ENCODE measurements around the gene TBX2.
"Not testable (repeated sequence)": the region's sequence is repeated elsewhere in the genome, so short reads cannot be mapped to it uniquely, and the experiment has no call there.

The TBX2 gene

DNA sequence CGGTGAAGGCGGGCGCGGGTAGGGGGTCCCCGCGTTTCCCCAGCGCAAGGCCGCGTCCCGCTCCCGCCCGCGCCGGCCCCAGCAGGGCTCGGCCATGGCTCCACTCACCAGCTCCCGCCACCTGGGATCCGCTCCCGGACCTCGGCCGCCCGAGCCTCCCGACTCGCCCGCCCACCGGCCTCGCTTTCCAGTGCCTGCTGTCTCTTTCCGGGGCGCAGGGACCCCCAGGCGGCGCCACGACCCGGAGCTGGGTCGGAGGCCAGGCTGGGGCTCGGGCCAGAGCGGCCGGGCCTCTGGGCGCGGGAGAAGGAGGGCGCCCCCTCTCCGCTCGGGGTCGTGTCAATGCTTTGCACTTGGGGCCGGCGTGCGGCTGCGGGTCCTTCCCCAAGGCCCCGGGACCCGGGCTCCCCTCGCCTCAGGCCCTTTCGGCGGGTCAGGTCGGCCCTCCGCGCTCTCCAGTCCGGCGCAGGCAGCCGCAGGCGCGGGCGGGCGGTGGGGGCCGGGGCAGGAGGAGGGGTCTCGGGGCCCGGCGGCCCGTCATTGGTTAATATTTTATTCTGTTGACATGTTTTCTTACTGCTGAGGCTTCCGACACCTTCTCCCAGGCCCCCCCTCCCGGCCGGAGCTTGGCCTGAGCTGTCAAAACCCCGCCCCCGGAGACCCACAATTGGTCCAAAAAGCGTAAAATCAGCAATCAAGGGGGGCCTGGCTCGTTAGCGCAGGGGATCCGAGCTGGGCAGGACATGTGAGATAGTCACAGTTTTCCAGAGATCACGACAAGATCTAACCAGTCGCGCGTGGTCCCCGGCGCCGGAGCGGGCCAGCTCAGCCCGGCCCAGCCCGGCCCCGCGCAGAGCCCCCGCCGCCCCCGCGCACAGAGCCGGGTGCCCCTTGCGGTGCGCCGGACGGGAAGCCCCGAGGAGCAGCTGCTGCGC, at the start of gene TBX2:
Gene TBX2 (plus strand): TSS at position 713 of the 935 bp plus-strand sequence. CDS start 334 bp downstream, outside the sequence.
- no peak for DNase-seq

DNA sequence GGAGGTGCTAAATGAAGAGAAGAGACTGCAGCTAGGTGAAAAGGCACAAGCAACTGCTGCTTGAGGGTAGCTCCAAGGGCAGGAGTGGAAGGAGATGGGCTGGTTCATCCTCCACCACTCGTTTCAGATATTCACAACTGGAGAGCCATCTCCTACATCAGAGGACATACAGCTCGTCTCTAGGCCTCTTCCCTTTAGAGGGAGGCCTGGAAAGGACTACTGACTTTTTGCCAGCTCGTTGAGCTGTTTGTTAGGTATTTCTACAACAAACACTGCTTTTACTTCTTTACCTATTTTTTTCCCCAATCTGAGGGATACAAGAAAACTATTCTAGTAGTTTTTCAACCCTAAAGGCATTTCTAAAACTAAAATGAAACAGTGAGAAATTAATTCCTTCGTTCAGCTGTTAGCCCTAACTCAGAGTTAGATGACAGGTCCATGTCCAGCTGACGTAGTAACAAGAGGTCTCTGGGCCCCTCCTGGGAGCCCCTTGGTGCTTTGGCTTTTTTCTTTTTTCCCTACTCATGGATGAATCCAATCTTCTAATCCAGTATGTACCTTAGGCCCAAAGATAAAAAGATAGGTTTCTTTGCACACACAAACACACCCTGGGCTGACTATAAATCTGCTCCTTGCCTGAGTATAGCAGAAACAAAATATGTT, 47.8 kb upstream of the TBX2 start:
- no peak for DNase-seq

DNA sequence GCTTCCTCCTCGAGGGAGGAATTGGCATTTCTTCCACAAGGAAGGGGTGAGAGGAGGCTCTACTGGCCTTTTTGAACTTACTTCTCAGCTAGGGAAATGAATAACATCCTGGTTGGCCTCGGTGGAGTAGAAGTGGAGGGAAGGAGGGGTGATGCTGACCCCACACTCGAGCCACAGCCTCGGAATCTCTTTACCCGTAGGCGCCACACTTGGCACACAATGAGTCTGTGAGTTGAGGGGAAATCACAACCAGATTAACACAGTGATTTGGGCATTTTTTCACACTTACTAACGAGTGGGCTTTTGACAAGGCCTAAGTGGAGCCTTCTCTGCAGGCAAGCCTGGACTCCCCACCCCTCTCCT, 47.3 kb upstream of the TBX2 start:
- no peak for DNase-seq

- no peak for DNase-seq
Observed at GRCh38 chr17:61352781-61353491, 46.7 kb upstream of the TBX2 start.

- no peak for DNase-seq
Observed at GRCh38 chr17:61353615-61354014, 46.0 kb upstream of the TBX2 start.

GRCh38 chr17:61354895-61355874, 44.5 kb upstream of the TBX2 start:
- no peak for DNase-seq

- DNase-seq: not testable (repeated sequence)
Observed at GRCh38 chr17:61357061-61357460, 42.6 kb upstream of the TBX2 start.

DNA sequence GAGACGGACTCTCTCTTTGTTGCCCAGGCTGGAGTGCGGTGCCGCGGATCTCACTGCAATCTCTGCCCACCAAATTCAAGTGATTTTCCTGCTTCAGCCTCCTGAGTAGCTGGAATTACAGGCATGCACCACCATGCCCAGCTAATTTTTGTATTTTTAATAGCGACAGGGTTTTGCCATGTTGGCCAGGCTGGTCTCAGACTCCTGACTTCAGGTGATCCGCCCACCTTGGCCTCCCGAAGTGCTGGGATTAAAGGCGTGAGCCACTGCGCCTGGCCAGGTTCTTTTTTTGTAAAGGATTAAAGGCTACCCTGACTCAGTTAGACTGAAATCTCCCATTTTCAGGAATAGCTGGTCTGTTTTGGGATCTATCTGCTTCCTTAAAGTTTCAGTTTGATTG, 40.1 kb upstream of the TBX2 start:
- not testable (repeated sequence) for DNase-seq

GRCh38 chr17:61360318-61360943, 39.2 kb upstream of the TBX2 start:
- no peak for DNase-seq

GRCh38 chr17:61361084-61361483, 38.6 kb upstream of the TBX2 start:
- no peak for DNase-seq

- no peak for DNase-seq
Observed at GRCh38 chr17:61362396-61362795, 37.2 kb upstream of the TBX2 start.

DNA sequence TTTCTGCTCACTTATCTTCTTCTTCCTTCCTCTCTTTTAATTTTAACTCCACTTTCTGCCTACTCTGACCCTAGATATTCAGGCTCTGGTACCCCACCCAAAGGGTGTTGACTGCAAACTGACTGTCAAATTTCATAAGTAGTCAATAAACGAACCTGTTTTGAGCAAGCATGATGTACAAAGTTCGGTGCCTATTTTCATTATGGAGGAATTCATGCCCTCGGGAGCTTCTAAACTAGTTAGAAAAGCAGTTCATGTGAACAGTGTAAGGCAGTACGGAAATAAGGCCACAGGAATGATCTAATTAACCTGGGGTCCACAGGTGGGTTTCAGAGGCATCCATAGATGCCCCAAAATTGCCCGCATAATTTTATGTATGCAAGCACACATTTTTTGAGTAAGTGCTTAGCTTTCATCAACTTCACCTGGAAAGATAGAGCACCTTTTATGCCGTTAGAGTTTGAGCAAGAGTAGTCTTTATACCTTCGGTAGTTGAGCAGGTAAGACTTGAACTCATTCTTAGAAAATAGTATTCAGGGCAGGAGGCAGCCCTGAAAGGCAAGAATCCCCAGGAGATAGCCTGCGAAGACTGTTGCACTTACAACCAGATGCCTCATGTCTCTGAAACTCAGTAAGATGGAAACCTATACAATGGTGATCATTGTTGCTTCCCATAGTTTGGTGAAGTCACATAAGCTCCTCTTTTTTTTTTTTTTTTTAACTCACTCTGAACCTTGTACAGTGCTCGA, 36.6 kb upstream of the TBX2 start:
- no peak for DNase-seq

- DNase-seq: no peak
Observed at GRCh38 chr17:61363601-61364462, 35.8 kb upstream of the TBX2 start.

GRCh38 chr17:61364463-61364846, 35.2 kb upstream of the TBX2 start:
- DNase-seq: no peak

- DNase-seq: no peak
Observed at GRCh38 chr17:61366076-61366714, 33.4 kb upstream of the TBX2 start.

DNA sequence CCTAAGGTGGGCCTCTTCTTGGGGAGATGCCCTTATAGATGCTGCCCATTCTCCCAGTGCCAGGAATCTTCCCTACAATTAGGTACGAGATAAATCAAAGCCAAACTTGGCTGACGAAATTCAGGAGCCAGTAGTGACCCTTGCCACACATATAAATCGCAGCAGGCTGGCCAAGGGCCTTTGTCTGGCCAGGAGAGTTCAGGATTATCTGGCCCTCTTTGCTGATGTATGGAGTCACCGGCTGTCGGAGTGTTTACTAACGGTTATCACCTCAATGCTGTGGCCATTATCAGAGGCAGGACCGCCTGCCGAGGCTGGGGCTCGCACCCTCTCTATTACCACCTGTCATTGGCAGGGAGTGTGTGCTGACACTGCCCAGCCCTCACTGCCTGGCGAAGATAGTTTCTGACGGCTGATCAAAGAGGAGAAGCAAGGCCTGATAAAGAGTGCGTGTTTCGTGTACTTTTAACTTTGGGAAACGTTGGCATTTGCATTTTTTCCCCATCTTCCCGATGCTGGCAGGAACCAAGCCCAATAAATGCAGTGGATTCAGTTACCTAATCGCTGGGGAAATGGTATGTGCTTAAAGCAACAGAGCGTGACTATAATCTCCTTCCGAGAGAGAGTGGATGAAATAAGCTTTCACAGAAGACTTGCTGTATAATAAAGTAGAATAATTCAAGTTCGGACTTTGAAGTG, 32.8 kb upstream of the TBX2 start:
- no peak for DNase-seq

DNA sequence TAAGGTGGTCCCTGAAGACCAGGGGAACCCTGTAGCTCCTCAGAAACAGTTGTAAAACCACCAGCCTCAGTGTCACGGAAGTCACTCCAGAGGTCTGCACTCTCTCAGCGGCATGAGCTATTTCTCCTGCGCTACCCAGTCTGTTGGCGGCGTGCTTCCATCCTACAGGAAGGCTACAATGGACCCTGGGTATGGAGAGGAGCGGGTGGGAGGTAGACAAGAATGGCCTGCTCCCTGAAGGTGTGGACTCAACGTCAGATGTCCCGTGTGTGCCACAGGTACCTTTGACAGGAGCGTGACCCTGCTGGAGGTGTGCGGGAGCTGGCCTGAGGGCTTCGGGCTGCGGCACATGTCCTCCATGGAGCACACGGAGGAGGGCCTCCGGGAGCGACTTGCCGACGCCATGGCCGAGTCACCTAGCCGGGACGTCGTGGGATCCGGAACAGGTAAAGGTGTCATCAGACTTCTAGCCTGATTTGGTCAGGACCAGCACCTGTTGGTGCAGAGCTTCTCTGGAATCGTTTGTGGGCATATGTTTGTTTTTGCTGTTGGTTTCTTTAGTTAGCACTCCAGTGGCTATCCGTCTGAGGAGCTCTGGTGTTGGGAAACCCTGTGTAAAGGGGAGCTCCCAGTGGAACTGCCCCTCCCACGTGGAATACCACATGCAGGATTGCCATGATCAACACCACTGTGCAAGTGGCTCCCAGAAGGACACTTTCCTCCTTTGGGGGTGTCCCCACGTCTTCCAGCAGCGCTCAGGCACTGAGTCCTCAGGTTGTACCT, 31.4 kb upstream of the TBX2 start:
- no peak for DNase-seq

GRCh38 chr17:61368832-61369450, 30.7 kb upstream of the TBX2 start:
- no peak for DNase-seq
